Endothelial cell of umbilical vein (primary cell): Measurements from ENCODE around the gene JDP2. TPM values are rescaled to one million over a fixed set of nuclear protein-coding genes. Genes with fewer than 3 reads are reported as not detected.

Source experiments
- BruUV-seq: library from RNA; stranded (reverse); fragments of 400-500 nt; replicated peaks from 2 replicates; lab custom pipeline; 2021; lab: Mats Ljungman, UMichigan
- CTCF ChIA-PET: fragments of 300-600, 350-600 bp; sonication (Branson Sonifier 250); formaldehyde crosslinking; loops from one replicate; lab custom pipeline; 2021; ENCODE audit warnings: antibody characterized with exemption, inconsistent platforms; lab: Charles Lee
- POLR2A ChIA-PET: fragments of 300-600, 350-600 bp; sonication (Branson Sonifier 250); formaldehyde crosslinking; loops from one replicate; lab custom pipeline; 2021; ENCODE audit warnings: antibody characterized with exemption, inconsistent platforms; lab: Charles Lee
- DNase-seq: peaks from one replicate; pipeline ENCODE4 v3.0.0-alpha.2; 2011; ENCODE audit warnings: low read depth, low spot score
- FAIRE-seq: peaks from 2 replicates; lab custom pipeline; 2011; peaks lifted over from hg19 to GRCh38; lab: Jason Lieb, UNC
- H2AFZ ChIP-seq: 2 replicates; pipeline ENCODE4 v1.6.0; 2012; ENCODE audit warnings: low read depth, low read length, control low read depth, inconsistent platforms
- H3K27ac ChIP-seq: 2 replicates; pipeline ENCODE4 v1.5.1; 2011; ENCODE audit warnings: low read depth, mild to moderate bottlenecking, control low read depth, low read length, moderate library complexity; ENCODE audit not compliant: insufficient read depth
- H3K27me3 ChIP-seq, 2 experiments: 2 replicates each; pipeline versions ENCODE4 v1.6.0 to v1.6.1; 2011; ENCODE audit warnings: low read length in 2 of 2, mixed read lengths in 1 of 2; ENCODE audit not compliant: control insufficient read depth in 2 of 2, insufficient read depth in 2 of 2
- H3K36me3 ChIP-seq, 2 experiments: 2 replicates in 1 of 2; 3 replicates in 1 of 2; pipeline ENCODE4 v1.5.1; 2011; ENCODE audit warnings: low read length in 2 of 2, mild to moderate bottlenecking in 1 of 2, moderate library complexity in 1 of 2; ENCODE audit not compliant: control insufficient read depth in 2 of 2, insufficient read depth in 2 of 2; ENCODE audit errors: extremely low read depth in 1 of 2
- H3K4me1 ChIP-seq: 3 replicates; pipeline ENCODE4 v1.5.1; 2011; ENCODE audit warnings: mild to moderate bottlenecking, low read length; ENCODE audit not compliant: control insufficient read depth, insufficient read depth; ENCODE audit errors: extremely low read depth
- H3K4me2 ChIP-seq: 2 replicates; pipeline ENCODE4 v1.6.1; 2011; ENCODE audit warnings: low read length, control low read depth, mixed read lengths; ENCODE audit not compliant: insufficient read depth
- H3K4me3 ChIP-seq, 3 experiments: fragments of 200-600 bp in 1 of 3; sonication (generic), shearing (Covaris generic) in 1 of 3; replicated peaks in 1 of 3; 2 replicates each; pipeline ENCODE4 v1.5.1; 2011 to 2016; ENCODE audit warnings: control low read depth in 3 of 3, low read length in 3 of 3, mild to moderate bottlenecking in 2 of 3, inconsistent platforms in 1 of 3, low read depth in 1 of 3, moderate library complexity in 1 of 3; ENCODE audit not compliant: insufficient read depth in 1 of 3
- H3K79me2 ChIP-seq: 2 replicates; pipeline ENCODE4 v1.6.0; 2012; ENCODE audit warnings: low read length, inconsistent platforms; ENCODE audit not compliant: control insufficient read depth, insufficient read depth
- H3K9ac ChIP-seq: replicated peaks from 2 replicates; pipeline ENCODE3; 2011; ENCODE audit warnings: low read length, control low read depth; ENCODE audit not compliant: insufficient read depth; ENCODE audit errors: extremely low read depth
- H3K9me1 ChIP-seq: replicated peaks from 3 replicates; pipeline ENCODE4 v1.6.0; 2011; ENCODE audit warnings: mild to moderate bottlenecking, low read length; ENCODE audit not compliant: control insufficient read depth, insufficient read depth; ENCODE audit errors: extremely low read depth
- H3K9me3 ChIP-seq: replicated peaks from 2 replicates; pipeline ENCODE4 v1.5.1; 2012; ENCODE audit warnings: low read length, inconsistent platforms; ENCODE audit not compliant: control insufficient read depth, insufficient read depth
- H4K20me1 ChIP-seq: replicated peaks from 2 replicates; pipeline ENCODE3; 2011; ENCODE audit warnings: mild to moderate bottlenecking, low read length; ENCODE audit not compliant: control insufficient read depth, insufficient read depth; ENCODE audit errors: extremely low read depth
- CTCF ChIP-seq, 2 donors: IDR thresholded peaks; 1 replicate in 1 of 2; 2 replicates in 1 of 2; pipeline ENCODE4 v1.5.1; 2011; ENCODE audit warnings: low read length in 2 of 2, mild to moderate bottlenecking in 2 of 2, moderate library complexity in 2 of 2, control low read depth in 1 of 2, inconsistent platforms in 1 of 2, low read depth in 1 of 2; ENCODE audit not compliant: insufficient read depth in 1 of 2; ENCODE audit errors: extremely low read depth in 1 of 2
- EZH2 ChIP-seq: IDR thresholded peaks from 2 replicates; pipeline ENCODE4 v1.6.1; 2012; ENCODE audit warnings: borderline replicate concordance, low read depth, mild to moderate bottlenecking, moderate library complexity, low read length, inconsistent platforms; ENCODE audit not compliant: severe bottlenecking
- FOS ChIP-seq: IDR thresholded peaks from 2 replicates; pipeline ENCODE4 v1.6.1; 2011; ENCODE audit warnings: mild to moderate bottlenecking, low read length, moderate library complexity, borderline replicate concordance; ENCODE audit not compliant: insufficient read depth
- GATA2 ChIP-seq: IDR thresholded peaks from 2 replicates; pipeline ENCODE4 v1.7.0; 2011; ENCODE audit warnings: low read depth, mild to moderate bottlenecking, moderate library complexity, mixed read lengths, low read length; ENCODE audit not compliant: insufficient read length, insufficient read depth
- JUN ChIP-seq: IDR thresholded peaks from 2 replicates; pipeline ENCODE4 v1.6.1; 2011; ENCODE audit warnings: borderline replicate concordance, low read depth; ENCODE audit not compliant: insufficient read length, insufficient read depth
- MAX ChIP-seq: IDR thresholded peaks from 2 replicates; pipeline ENCODE4 v1.6.1; 2011; ENCODE audit not compliant: insufficient read depth, insufficient read length
- MYC ChIP-seq: IDR thresholded peaks from one replicate; pipeline ENCODE4 v1.6.1; 2011; ENCODE audit warnings: mild to moderate bottlenecking, low read depth, low read length
- POLR2A ChIP-seq: IDR thresholded peaks from 2 replicates; pipeline ENCODE4 v1.6.1; 2012; ENCODE audit warnings: low read depth, mild to moderate bottlenecking, control low read depth, low read length
- POLR2AphosphoS5 ChIP-seq: IDR thresholded peaks from 2 replicates; pipeline ENCODE4 v1.6.1; 2012; ENCODE audit warnings: low read depth, mild to moderate bottlenecking, control low read depth, low read length, moderate library complexity; ENCODE audit not compliant: insufficient read depth
- dilution Hi-C: fragments of 300-500 bp; cut with MboI; formaldehyde crosslinking; loops from one replicate; pipeline ENCODE4 v1.15.0; 2019; ENCODE audit warnings: low sequenced_read_pairs; ENCODE audit not compliant: extremely low pct_ligation_motif_present
- intact Hi-C: fragments of 100-400 bp; cut with micrococcal nuclease; formaldehyde crosslinking; loops from one replicate; pipeline ENCODE4 v1.10.0; 2022
- polyA plus RNA-seq, 4 experiments: library from polyadenylated mRNA; depleted of rRNA in 3 of 4; stranded (reverse) in 3 of 4; unstranded in 1 of 4; fragments of >200 nt; gene quantifications; 2 replicates each; pipeline versions ENCODE4 v1.2.1 to v1.2.3, GENCODE V29; 2011 to 2012; ENCODE audit warnings: missing spikeins in 1 of 4
- total RNA-seq: library from RNA; stranded (reverse); gene quantifications from 2 replicates; pipeline ENCODE4 v1.2.3, GENCODE V29; 2021

The JDP2 gene
- total and polyA plus RNA-seq, 2 donors (not counting 3 experiments of a cell fraction or from before 2014, with no cell fraction given) = 3.2 to 10.6 TPM

DNA sequence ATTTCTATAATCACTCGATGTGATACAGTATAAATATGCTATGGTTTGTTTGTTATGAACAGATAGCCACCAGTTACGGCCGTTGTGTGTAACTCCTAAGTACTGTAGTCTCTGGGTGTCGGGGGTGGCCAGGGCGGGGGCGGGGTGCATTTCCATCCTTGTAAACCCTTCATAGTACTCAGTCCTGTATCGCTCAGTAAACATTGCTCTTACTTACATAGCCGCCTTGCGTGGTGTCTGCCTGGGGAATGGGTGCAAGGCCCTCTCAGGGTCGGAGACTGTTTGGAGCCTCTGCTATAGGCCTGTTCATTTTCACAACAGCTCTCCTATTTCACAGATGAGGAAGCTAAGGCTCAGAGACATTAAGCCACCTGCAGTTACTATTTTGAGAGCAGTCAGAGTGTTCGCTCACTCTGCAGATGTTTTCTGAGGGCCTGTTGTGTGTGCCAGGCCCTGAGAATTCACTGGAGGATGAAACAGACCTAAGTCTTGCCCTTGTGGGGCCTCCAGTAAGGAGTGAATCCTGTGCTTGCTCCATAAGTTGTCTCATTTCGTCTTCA, 42.5 kb downstream of the JDP2 start:
- no peak overlapping the region for H2AFZ ChIP-seq
- no peaks in the 10 kb centered on the region for H3K4me1 ChIP-seq
- intact Hi-C loops (no loop called here), dilution Hi-C loops (no loop called here)
- H3K9me3 ChIP-seq = no peaks in the 10 kb centered on the region
- no peaks in the 10 kb centered on the region for H3K9me1 ChIP-seq
- H3K4me2 ChIP-seq = no peak overlapping the region
- TF ChIP-seq FOS (no peak), JUN (no peak), GATA2 (no peak), POLR2A (no peak), MAX (no peak), EZH2 (no peak), MYC (no peak), POLR2AphosphoS5 (no peak), CTCF (IDR thresholded peaks at IDR 0.05; ENCODE audit: extremely low read depth in 1 of 2, insufficient read depth in 1 of 2, low read depth in 1 of 2, low read length in 2 of 2) (no peak)
- no peak overlapping the region for H3K4me3 ChIP-seq
- no peaks in the 10 kb centered on the region for H3K27me3 ChIP-seq
- H3K9ac ChIP-seq = no peak overlapping the region
- no peaks in the 10 kb centered on the region for H3K79me2 ChIP-seq
- ChIA-PET POLR2A (no interaction called here), CTCF (interaction anchor here (0.9 to 1.5 kb wide), 2 partner anchors 19 to 91 kb away, joined by 3 to 5 read pairs; no protein-coding TSS in a partner anchor)
- no peak for FAIRE-seq
- no TSS peak for BruUV-seq
- no peak for DNase-seq
- H4K20me1 ChIP-seq = no peaks in the 10 kb centered on the region
- H3K36me3 ChIP-seq = peaks cover 0 to 3% of the 10 kb centered on the region in 2 experiments
- no peak overlapping the region for H3K27ac ChIP-seq
